Activated T-helper 17 cell treated with anti-CD3 and anti-CD28 coated beads, Interleukin-2, amount 50 U/mL, for 72 hours (primary cell): ENCODE measurements around the gene HTR2B. TPM values are rescaled to one million over a fixed set of nuclear protein-coding genes. Genes with fewer than 3 reads are reported as not detected.
"Not testable (repeated sequence)": the region's sequence is repeated elsewhere in the genome, so short reads cannot be mapped to it uniquely, and the experiment has no call there.

Experiments
- ATAC-seq: fragments of 150-1000 bp; cut with Tn5 transposase; replicated peaks from 2 replicates; pipeline ENCODE4 v1.10.0; 2021; ENCODE audit warnings: mild to moderate bottlenecking, moderate library complexity
- H3K27ac Mint-ChIP-seq: one replicate; pipeline ENCODE4 v1.8.0; 2022; ENCODE audit warnings: mixed read lengths
- H3K27me3 Mint-ChIP-seq: one replicate; pipeline ENCODE4 v1.8.0; 2022; ENCODE audit warnings: mixed read lengths
- H3K36me3 Mint-ChIP-seq: one replicate; pipeline ENCODE4 v1.8.0; 2022; ENCODE audit warnings: low read depth, mild to moderate bottlenecking, mixed read lengths
- H3K4me1 Mint-ChIP-seq: one replicate; pipeline ENCODE4 v1.8.0; 2022; ENCODE audit warnings: mixed read lengths
- H3K4me3 Mint-ChIP-seq: one replicate; pipeline ENCODE4 v1.8.0; 2022; ENCODE audit warnings: mild to moderate bottlenecking, mixed read lengths
- H3K9me3 Mint-ChIP-seq: one replicate; pipeline ENCODE4 v1.8.0; 2022; ENCODE audit warnings: mixed read lengths
- total RNA-seq, 2 donors: library from RNA; stranded (reverse); gene quantifications; one replicate each; pipeline ENCODE4 v1.2.3, GENCODE V29; 2022

HTR2B gene
- total RNA-seq, 2 donors from 2014 or later = not detected

DNA sequence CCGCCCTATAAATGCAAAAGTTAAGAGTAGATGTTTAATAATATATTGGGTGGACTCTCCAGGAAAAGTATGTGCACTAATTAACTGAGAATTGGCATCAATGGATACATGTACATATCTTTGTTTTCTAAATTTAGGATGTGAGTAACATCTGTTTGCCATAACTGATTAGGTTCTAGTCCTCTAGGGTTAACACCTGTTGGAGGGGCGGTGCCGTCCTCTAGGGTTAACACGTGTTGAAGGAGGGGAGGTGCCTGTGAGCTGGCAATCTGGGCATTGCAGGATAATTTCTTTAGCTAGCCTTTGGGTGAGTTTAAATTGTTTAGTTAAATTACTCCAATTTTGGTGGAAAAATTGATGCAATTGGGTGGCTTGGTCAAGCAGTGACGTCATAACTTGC, 30.9 kb downstream of the HTR2B start:
- peaks cover 15% of the 10 kb centered on the region for H3K9me3 Mint-ChIP-seq
- H3K4me3 Mint-ChIP-seq = no peak overlapping the region
- H3K4me1 Mint-ChIP-seq = no peaks in the 10 kb centered on the region
- ATAC-seq = no peak
- no peak overlapping the region for H3K27ac Mint-ChIP-seq
- no peaks in the 10 kb centered on the region for H3K27me3 Mint-ChIP-seq
- H3K36me3 Mint-ChIP-seq = peaks cover 96% of the 10 kb centered on the region

DNA sequence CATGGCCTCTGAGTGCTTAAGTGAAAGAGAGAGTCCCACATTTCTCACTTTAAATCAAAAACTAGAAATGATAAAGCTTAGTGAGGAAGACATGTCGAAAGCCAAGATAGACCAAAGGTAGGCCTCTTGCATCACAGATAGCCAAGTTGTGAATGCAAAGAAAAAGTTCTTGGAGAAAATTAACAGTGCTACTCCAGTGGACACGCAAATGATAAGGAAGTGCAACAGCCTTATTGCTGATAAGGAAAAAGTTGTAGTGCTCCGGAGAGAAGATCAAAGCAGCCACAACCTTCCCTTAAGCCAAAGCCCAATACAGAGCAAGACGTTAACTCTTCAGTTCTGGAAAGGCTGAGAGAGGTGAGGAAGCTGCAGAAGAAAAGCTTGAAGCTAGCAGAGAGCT, 36.1 kb downstream of the HTR2B start:
- H3K4me3 Mint-ChIP-seq = no peak overlapping the region
- no peaks in the 10 kb centered on the region for H3K27me3 Mint-ChIP-seq
- peak overlapping the region; percentile 74 for H3K27ac Mint-ChIP-seq
- no peak for ATAC-seq
- H3K9me3 Mint-ChIP-seq = no peaks in the 10 kb centered on the region
- H3K36me3 Mint-ChIP-seq = peaks cover 96% of the 10 kb centered on the region
- H3K4me1 Mint-ChIP-seq = peaks cover 4% of the 10 kb centered on the region

DNA sequence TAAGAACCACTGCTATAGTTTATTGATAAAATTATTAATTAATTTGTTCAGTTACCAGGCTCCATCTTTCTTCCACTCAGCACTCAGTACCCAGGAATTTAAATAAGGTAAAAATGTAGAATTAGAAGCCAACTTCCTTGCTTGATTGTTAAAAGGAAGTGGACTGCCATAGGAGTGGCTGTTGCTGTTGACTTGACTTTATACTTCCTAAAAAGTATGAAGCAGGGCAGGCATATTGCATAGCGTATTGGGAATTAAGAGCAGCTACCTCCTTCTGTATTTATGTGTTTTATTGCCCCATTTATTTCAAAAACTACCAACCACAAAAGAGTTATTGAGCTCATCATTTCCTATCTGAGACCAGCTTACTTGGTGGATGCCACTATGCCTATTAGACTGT, 40.3 kb downstream of the HTR2B start:
- ATAC-seq = no peak

DNA sequence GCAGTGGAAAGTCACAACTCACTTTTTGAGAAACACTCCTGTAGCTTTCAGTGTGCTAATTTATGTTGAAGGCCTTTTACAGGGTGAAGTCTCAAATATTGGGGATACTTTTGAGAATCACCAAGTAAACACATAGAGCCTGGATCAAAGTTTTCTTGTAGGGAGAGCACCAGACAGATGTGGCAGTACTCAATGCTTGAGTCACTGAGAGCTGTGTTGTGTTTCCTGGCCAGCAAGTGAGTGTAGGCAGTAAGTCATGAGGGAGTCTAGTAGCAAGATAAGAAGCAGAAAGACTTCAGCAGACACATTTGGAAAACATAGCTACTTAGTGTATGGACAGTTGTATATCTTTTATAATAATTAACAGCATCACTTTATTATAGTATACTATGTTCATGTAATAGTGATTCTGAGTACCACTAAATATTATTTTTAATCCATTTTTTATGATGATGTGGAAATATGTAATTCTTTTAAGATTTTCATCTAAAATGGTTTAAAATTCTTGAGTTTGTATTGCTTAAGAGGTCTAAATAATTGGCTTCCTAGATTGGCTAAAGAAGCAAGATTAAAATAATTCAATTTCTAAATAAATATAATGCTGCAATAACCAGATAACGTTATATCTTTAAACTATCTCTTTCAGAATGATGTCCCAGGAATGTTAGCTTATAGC, 55.3 kb downstream of the HTR2B start:
- Mint-ChIP-seq H3K36me3 (peaks cover 97% of the 10 kb centered on the region), H3K27ac (no peak overlapping the region), H3K27me3 (no peaks in the 10 kb centered on the region), H3K4me1 (peaks cover 12% of the 10 kb centered on the region), H3K4me3 (no peak overlapping the region), H3K9me3 (no peaks in the 10 kb centered on the region)
- ATAC-seq = peak; percentile 53

More for the DNA sequence above, 40.3 kb downstream of the HTR2B start:
- H3K9me3 Mint-ChIP-seq = no peaks in the 10 kb centered on the region
- H3K27ac Mint-ChIP-seq = no peak overlapping the region
- H3K4me1 Mint-ChIP-seq = peaks cover 4% of the 10 kb centered on the region
- no peaks in the 10 kb centered on the region for H3K27me3 Mint-ChIP-seq
- no peak overlapping the region for H3K4me3 Mint-ChIP-seq
- peaks cover 97% of the 10 kb centered on the region for H3K36me3 Mint-ChIP-seq

DNA sequence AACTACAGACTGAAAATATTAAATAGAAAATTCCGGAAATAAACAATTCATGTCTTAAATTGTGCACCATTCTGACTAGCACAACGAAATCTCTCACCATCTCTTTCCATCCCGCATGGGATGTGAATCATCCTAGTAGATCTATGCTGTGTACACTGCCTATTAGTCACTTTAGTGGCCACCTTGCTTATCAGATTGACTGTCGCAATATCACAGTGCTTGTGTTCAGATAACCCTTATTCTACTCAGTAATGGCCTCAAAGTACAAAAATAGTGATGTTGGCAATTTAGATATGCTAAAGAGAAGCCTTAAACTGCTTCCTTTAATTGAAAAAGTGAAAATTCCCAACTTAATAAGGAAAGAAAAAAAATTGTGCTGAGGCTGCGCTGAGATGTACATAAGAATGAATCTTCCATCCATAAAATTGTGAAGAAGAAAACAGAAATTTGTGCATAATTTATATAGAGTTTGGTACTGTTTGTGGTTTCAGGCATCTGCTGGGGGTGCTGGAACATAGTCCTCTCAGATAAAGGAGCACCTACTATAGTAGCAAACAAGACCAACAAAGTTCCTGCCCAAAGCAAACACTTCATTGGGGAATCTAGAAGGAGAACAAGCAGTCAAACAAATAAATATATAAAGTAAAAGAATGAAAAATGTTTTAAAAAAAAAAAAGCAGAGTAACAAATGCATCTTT, 56.2 kb downstream of the HTR2B start:
- Mint-ChIP-seq H3K4me3 (peak overlapping the region; percentile 7), H3K9me3 (no peaks in the 10 kb centered on the region), H3K27me3 (no peaks in the 10 kb centered on the region), H3K4me1 (peaks cover 12% of the 10 kb centered on the region), H3K36me3 (peaks cover 97% of the 10 kb centered on the region), H3K27ac (peak overlapping the region; percentile 65)
- peak; percentile 98 for ATAC-seq

DNA sequence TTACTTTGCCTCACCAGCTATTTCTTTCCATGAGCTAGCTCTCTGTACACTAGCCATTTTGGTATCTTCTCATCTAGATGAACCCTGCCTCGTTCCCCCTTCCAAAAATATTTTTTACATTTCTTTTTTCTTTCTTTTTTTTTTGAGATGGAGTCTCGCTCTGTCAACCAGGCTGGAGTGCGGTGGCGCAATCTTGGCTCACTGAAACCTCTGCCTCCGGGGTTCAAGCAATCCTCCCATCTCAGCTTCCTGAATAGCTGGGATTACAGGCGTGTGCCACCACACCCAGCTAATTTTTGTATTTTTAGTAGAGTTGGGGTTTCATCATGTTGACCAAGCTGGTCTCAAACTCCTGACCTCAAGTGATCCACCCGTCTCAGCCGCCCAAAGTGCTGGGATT, 57.3 kb downstream of the HTR2B start:
- ATAC-seq, H3K27me3 Mint-ChIP-seq, H3K9me3 Mint-ChIP-seq, H3K4me3 Mint-ChIP-seq: not testable (repeated sequence)
- H3K4me1 Mint-ChIP-seq = peaks cover 12% of the 10 kb centered on the region
- H3K36me3 Mint-ChIP-seq = peaks cover 97% of the 10 kb centered on the region
- H3K27ac Mint-ChIP-seq = peak overlapping the region; percentile 65

DNA sequence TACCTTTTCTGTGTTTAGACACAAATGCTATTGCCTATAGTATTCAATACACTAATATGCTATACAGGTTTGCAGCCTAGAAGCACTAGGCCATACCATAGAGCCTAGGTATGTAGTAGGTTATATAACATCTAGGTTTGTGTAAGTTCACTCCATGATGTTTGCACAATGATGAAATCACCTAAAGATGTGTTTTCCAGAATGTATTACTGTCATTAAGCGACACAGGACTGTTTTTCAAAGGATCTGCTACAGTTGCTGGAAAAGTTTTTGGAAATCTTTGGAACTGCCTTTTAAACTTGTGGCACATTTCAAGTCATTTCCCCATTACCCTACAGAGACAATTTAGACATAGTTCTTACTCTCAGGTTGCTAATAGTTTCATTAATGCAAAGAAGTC, 58.9 kb downstream of the HTR2B start:
- Mint-ChIP-seq H3K27me3 (no peaks in the 10 kb centered on the region), H3K36me3 (peaks cover 97% of the 10 kb centered on the region), H3K27ac (no peak overlapping the region), H3K4me3 (no peak overlapping the region), H3K4me1 (peaks cover 12% of the 10 kb centered on the region), H3K9me3 (no peaks in the 10 kb centered on the region)
- ATAC-seq = no peak

DNA sequence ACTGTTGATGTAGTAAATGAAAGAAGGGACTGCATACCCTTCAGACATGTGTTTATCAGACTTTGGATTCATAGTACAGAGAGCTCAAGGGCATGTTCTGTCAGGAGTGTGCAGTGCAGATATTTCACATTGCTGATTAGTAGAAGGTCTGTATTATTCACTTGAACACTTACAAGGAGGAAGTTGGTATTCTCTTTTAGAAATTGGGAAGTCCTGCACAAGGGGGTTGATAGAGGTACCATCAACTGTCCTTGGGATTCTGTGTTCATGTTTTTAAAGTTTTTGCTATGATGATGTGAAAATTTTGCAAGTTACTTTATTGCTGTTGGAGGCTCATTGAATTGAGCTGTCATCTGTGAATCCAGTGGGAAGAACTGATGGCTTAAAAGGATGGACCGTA, 61.5 kb downstream of the HTR2B start:
- Mint-ChIP-seq H3K27me3 (no peaks in the 10 kb centered on the region), H3K36me3 (peaks cover 95% of the 10 kb centered on the region), H3K27ac (no peak overlapping the region), H3K4me3 (no peak overlapping the region), H3K4me1 (peaks cover 25% of the 10 kb centered on the region), H3K9me3 (no peaks in the 10 kb centered on the region)
- no peak for ATAC-seq

DNA sequence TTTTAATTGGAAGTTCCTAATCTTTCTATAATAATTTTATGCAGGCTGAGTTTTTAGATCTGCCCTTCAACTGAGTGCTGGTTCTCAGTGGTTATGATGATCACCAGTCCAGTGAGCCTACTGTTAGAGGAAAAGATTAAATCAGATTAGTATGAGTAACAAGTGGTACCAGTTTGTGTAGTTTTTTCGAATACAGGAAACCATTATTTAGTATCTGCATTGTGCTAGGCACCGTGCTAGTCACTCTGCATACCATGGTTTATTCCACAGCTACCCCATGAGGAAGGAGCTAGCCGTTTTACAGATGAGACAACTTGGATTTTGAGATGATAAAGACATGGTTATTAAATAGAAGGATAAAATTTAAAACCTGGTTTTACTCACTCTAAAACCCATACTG, 62.1 kb downstream of the HTR2B start:
- H3K27me3 Mint-ChIP-seq = no peaks in the 10 kb centered on the region
- H3K4me3 Mint-ChIP-seq = no peak overlapping the region
- H3K27ac Mint-ChIP-seq = no peak overlapping the region
- no peaks in the 10 kb centered on the region for H3K9me3 Mint-ChIP-seq
- no peak for ATAC-seq
- H3K4me1 Mint-ChIP-seq = peaks cover 25% of the 10 kb centered on the region
- peaks cover 95% of the 10 kb centered on the region for H3K36me3 Mint-ChIP-seq

DNA sequence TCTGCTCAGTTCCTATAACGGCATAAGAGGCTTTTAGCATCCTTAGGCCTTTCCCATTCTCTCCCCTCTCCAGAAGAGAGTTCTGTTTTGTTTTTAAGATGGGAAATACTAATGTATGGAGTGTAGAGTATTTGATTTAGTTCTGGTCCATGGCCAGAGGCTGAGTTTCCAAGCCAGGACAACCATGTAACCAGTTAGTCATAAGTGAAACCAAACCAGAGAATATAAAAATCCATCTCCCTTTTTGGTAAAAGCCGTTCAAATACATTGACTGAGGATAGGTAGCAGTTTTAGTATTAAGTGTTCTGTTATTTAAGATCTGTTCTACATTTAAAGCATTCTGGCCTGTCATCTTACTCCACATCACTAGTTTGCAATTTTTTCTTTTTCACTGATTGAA, 65.1 kb downstream of the HTR2B start:
- Mint-ChIP-seq H3K4me1 (peaks cover 27% of the 10 kb centered on the region), H3K27me3 (no peaks in the 10 kb centered on the region), H3K9me3 (no peaks in the 10 kb centered on the region), H3K4me3 (peak overlapping the region; percentile 87), H3K27ac (peak overlapping the region; percentile 39), H3K36me3 (peaks cover 74% of the 10 kb centered on the region)
- no peak for ATAC-seq

DNA sequence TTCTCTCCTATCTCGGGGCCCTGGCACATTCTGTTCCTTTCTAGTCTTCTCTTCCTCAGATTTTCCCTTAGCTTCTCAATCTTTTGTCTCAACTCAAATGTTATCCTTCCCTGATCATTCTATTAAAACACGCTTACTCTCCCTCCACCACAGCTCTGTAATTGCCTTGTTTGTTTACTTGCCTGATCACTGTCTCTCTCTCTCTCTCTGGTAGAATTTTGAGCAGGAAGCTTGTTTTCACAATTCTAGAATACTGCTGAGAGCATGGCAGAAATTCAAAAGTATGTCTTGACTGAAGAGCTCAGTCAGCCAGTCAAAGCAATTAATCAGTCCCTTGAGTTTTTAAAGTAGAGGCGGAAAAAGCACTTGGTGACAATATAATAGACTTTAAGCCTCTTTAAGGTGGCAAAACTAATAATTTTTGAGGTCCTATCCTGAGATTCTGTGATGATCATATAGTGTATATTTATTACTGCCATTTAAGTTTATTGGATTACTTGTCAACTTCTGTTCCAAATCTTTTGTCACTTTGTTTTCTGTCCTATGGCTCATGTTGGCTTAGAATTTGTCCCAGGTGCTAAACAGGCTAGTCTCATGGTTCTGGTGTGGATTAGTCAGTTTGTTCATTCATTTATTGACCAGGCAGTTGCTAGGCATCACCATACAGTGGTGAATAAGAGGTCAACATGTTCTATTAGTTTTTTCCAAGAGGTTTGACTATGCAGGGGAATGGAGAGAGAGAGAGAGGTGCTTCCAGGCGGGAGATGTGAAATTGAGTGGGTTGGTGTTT, 65.9 kb downstream of the HTR2B start:
- ATAC-seq = no peak
- peak overlapping the region; percentile 99 for H3K27ac Mint-ChIP-seq

More for the DNA sequence above, 65.9 kb downstream of the HTR2B start:
- peaks cover 30% of the 10 kb centered on the region for H3K4me1 Mint-ChIP-seq
- peaks cover 66% of the 10 kb centered on the region for H3K36me3 Mint-ChIP-seq
- H3K9me3 Mint-ChIP-seq = no peaks in the 10 kb centered on the region
- peak overlapping the region; percentile 87 for H3K4me3 Mint-ChIP-seq
- peaks cover 2% of the 10 kb centered on the region for H3K27me3 Mint-ChIP-seq

Other genes with a start within 250 kb of the HTR2B start
- 10 to 100 TPM; 11.1 to 19.9 TPM for gene GPR55, start 199.8 kb downstream of the HTR2B start, total RNA-seq
- gene SPATA3, start 128.9 kb downstream of the HTR2B start, total RNA-seq = 1 to 10 TPM; 2.2 to 2.5 TPM
- gene C2orf72, start 87.5 kb downstream of the HTR2B start, total RNA-seq = 1 to 10 TPM in 1 of 2 donors, under 1 TPM in 1; 0.48 to 3.3 TPM
- 100 to 1,000 TPM in 1 of 2 donors, 10 to 100 TPM in 1; 70.2 to 154 TPM for gene PSMD1, start 68.2 kb downstream of the HTR2B start, total RNA-seq
- gene ARMC9, start 73.6 kb upstream of the HTR2B start, total RNA-seq = 1 to 10 TPM; 1.6 to 2.0 TPM